DND-41 (cell line): ENCODE data around the gene USP17L15.
"Not testable (repeated sequence)": the region's sequence is repeated elsewhere in the genome, so short reads cannot be mapped to it uniquely, and the experiment has no call there.

Experiments used
- CTCF ChIP-seq: IDR thresholded peaks from 2 replicates; pipeline ENCODE4 v1.5.1; 2012; ENCODE audit warnings: borderline replicate concordance, low read length, moderate library complexity, mild to moderate bottlenecking; ENCODE audit not compliant: poor library complexity, severe bottlenecking; ENCODE audit errors: extremely low read depth
- EZH2 ChIP-seq: IDR thresholded peaks from 3 replicates; pipeline ENCODE4 v1.6.1; 2012; ENCODE audit warnings: borderline replicate concordance, low read depth, mild to moderate bottlenecking, moderate library complexity, low read length, inconsistent platforms; ENCODE audit not compliant: severe bottlenecking

GRCh38 chr4:9219852-9220251, 14.3 kb upstream of the USP17L15 start, which contains the start of gene USP17L12:
- TF ChIP-seq EZH2, CTCF: not testable (repeated sequence)
